K562 (cell line): Measurements from ENCODE around the gene TULP1. TPM values are rescaled to one million over a fixed set of nuclear protein-coding genes. Genes with fewer than 3 reads are reported as not detected.

Experiments used
- NFATC3 ChIP-seq: fragments of 450-650 bp; IDR thresholded peaks from 2 replicates; pipeline ENCODE4 v1.6.1; 2017; ENCODE audit warnings: mild to moderate bottlenecking
- POLR2A ChIP-seq: fragments of 450-650 bp; conservative IDR thresholded peaks from 2 replicates; pipeline ENCODE4 v1.6.1; 2016
- RCOR1 ChIP-seq, 2 experiments: IDR thresholded peaks; 2 replicates each; pipeline ENCODE4 v1.6.1; 2012; ENCODE audit warnings: low read depth in 2 of 2, low read length in 2 of 2, borderline replicate concordance in 1 of 2, improper control_type of control experiment in 1 of 2
- ZC3H11A ChIP-seq: IDR thresholded peaks from 2 replicates; pipeline ENCODE4 v1.6.1; 2012; ENCODE audit warnings: low read depth, low read length, improper control_type of control experiment
- ZNF197 ChIP-seq: fragments of 200-800 bp; sonication (Bioruptor generic); IDR thresholded peaks from 2 replicates; pipeline ENCODE4 v1.6.1; 2016; ENCODE audit warnings: low read depth, missing genetic modification characterization, missing compliant biosample characterization
- polyA plus RNA-seq, 8 experiments: library from polyadenylated mRNA; depleted of rRNA in 4 of 8; stranded (reverse) in 5 of 8; unstranded in 3 of 8; fragments of >200 nt; fragmentation: Nextera tagmentation in 2 of 8; fragmentation: Illumina TruSeq in 1 of 8; extraction: Ambion mirVana in 2 of 8; extraction: Trizol in 1 of 8; gene quantifications; 2 replicates each; pipeline versions ENCODE4 v1.2.1 to v1.2.3, GENCODE V29; 2011 to 2014; ENCODE audit warnings: inconsistent platforms in 1 of 8, missing spikeins in 1 of 8
- total RNA-seq, 7 experiments: library from RNA; depleted of rRNA in 6 of 7; stranded (reverse); fragments of >200 nt in 6 of 7; fragmentation: Illumina TruSeq in 2 of 7; extraction: Trizol in 2 of 7; gene quantifications; 2 replicates each; pipeline versions ENCODE4 v1.2.1 to v1.2.3, GENCODE V29; 2011 to 2021; ENCODE audit warnings: low replicate concordance in 1 of 7
- TF ChIP-seq, protein P1 (sequence below): fragments of 250-450 bp; sonication (Bioruptor Pico); IDR thresholded peaks from 2 replicates; pipeline ENCODE4 v1.8.0; 2021; ENCODE audit warnings: moderate library complexity, mild to moderate bottlenecking, inconsistent platforms
- TF ChIP-seq, protein P2 (sequence below): fragments of 450-650 bp; IDR thresholded peaks from 2 replicates; pipeline ENCODE4 v1.6.1; 2016
- TF ChIP-seq, protein P3 (sequence below), 2 experiments: fragments of 450-650 bp in 1 of 2; sonication (generic) in 1 of 2; formaldehyde crosslinking; conservative IDR thresholded peaks; 2 replicates each; pipeline versions ENCODE4 v1.4.0 to v1.8.1; 2020 to 2022; ENCODE audit warnings: mild to moderate bottlenecking in 1 of 2, missing genetic modification reagents in 1 of 2
- TF ChIP-seq, protein P4 (sequence below): fragments of 250-450 bp; sonication (Bioruptor Pico); IDR thresholded peaks from 2 replicates; pipeline ENCODE4 v1.8.0; 2022; ENCODE audit warnings: moderate library complexity, mild to moderate bottlenecking, inconsistent platforms
- TF ChIP-seq, protein P5 (sequence below): fragments of 450-650 bp; IDR thresholded peaks from 2 replicates; pipeline ENCODE4 v1.6.1; 2018; ENCODE audit warnings: mild to moderate bottlenecking, low read depth; ENCODE audit not compliant: partially characterized antibody

The TULP1 gene
- total and polyA plus RNA-seq, 9 of the 15 experiments (the other 6 are each of a cell fraction or from before 2014, with no cell fraction given), result 0.06 to 0.17 (median 0.09) TPM; not detected in 6

DNA sequence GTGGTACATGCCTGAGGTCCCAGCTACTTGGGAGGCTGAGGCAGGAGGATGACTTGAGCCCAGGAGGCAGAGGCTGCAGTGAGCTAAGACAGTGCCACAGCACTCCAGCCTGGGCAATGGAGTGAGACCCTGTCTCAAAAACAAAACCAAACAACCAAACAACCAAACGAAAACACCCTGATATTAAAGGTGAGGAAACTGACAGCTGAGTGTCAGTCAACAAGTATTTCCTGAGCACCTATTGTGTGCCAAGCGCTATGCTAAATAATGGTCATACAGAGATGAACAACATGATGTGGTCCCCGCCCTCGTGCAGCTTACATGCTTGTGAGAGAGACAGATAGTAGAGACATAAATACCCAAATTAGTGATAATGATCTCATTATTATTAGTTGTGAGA, 1.9 kb upstream of the TULP1 start (continued):
- no peak for TF ChIP-seq NFATC3
- TF ChIP-seq, protein P1, sequence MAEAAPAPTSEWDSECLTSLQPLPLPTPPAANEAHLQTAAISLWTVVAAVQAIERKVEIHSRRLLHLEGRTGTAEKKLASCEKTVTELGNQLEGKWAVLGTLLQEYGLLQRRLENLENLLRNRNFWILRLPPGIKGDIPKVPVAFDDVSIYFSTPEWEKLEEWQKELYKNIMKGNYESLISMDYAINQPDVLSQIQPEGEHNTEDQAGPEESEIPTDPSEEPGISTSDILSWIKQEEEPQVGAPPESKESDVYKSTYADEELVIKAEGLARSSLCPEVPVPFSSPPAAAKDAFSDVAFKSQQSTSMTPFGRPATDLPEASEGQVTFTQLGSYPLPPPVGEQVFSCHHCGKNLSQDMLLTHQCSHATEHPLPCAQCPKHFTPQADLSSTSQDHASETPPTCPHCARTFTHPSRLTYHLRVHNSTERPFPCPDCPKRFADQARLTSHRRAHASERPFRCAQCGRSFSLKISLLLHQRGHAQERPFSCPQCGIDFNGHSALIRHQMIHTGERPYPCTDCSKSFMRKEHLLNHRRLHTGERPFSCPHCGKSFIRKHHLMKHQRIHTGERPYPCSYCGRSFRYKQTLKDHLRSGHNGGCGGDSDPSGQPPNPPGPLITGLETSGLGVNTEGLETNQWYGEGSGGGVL, result no peak
- TF ChIP-seq, protein P2, sequence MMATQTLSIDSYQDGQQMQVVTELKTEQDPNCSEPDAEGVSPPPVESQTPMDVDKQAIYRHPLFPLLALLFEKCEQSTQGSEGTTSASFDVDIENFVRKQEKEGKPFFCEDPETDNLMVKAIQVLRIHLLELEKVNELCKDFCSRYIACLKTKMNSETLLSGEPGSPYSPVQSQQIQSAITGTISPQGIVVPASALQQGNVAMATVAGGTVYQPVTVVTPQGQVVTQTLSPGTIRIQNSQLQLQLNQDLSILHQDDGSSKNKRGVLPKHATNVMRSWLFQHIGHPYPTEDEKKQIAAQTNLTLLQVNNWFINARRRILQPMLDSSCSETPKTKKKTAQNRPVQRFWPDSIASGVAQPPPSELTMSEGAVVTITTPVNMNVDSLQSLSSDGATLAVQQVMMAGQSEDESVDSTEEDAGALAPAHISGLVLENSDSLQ, result peak; percentile 12; the same call in 1 of the 2 replicates
- TF ChIP-seq, protein P3, sequence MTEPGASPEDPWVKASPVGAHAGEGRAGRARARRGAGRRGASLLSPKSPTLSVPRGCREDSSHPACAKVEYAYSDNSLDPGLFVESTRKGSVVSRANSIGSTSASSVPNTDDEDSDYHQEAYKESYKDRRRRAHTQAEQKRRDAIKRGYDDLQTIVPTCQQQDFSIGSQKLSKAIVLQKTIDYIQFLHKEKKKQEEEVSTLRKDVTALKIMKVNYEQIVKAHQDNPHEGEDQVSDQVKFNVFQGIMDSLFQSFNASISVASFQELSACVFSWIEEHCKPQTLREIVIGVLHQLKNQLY (CRISPR knock-in tag; conservative IDR thresholded peaks at IDR 0.05), result no peak
- TF ChIP-seq RCOR1 (IDR thresholded peaks at IDR 0.05; ENCODE audit: borderline replicate concordance in 1 of 2, low read depth in 2 of 2, low read length in 2 of 2), result no peak
- TF ChIP-seq, protein P4, sequence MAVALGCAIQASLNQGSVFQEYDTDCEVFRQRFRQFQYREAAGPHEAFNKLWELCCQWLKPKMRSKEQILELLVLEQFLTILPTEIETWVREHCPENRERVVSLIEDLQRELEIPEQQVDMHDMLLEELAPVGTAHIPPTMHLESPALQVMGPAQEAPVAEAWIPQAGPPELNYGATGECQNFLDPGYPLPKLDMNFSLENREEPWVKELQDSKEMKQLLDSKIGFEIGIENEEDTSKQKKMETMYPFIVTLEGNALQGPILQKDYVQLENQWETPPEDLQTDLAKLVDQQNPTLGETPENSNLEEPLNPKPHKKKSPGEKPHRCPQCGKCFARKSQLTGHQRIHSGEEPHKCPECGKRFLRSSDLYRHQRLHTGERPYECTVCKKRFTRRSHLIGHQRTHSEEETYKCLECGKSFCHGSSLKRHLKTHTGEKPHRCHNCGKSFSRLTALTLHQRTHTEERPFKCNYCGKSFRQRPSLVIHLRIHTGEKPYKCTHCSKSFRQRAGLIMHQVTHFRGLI (CRISPR knock-in tag), result no peak
- TF ChIP-seq, protein P5, sequence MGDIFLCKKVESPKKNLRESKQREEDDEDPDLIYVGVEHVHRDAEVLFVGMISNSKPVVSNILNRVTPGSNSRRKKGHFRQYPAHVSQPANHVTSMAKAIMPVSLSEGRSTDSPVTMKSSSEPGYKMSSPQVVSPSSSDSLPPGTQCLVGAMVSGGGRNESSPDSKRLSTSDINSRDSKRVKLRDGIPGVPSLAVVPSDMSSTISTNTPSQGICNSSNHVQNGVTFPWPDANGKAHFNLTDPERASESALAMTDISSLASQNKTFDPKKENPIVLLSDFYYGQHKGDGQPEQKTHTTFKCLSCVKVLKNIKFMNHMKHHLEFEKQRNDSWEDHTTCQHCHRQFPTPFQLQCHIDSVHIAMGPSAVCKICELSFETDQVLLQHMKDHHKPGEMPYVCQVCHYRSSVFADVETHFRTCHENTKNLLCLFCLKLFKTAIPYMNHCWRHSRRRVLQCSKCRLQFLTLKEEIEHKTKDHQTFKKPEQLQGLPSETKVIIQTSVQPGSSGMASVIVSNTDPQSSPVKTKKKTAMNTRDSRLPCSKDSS, result no peak
- TF ChIP-seq POLR2A, result no peak
- TF ChIP-seq ZNF197 (CRISPR knock-in tag), result no peak
- no peak for TF ChIP-seq ZC3H11A
